Measurements from ENCODE around the gene SPATA20.

Gene SPATA20

GRCh38 chr17:50547035-50547735 is at the start of gene SPATA20:
TSS of gene SPATA20 (plus strand) at chr17:50547174. CDS start at chr17:50547209, 35 bp downstream.
- DNase-seq: peak; percentile 81

GRCh38 chr17:50498021-50498874 is 48.7 kb upstream of the SPATA20 start:
- DNase-seq: no peak

- no peak for DNase-seq
Observed at GRCh38 chr17:50499270-50499669, 47.7 kb upstream of the SPATA20 start.

GRCh38 chr17:50499721-50500120 is 47.3 kb upstream of the SPATA20 start:
- no peak for DNase-seq

DNA sequence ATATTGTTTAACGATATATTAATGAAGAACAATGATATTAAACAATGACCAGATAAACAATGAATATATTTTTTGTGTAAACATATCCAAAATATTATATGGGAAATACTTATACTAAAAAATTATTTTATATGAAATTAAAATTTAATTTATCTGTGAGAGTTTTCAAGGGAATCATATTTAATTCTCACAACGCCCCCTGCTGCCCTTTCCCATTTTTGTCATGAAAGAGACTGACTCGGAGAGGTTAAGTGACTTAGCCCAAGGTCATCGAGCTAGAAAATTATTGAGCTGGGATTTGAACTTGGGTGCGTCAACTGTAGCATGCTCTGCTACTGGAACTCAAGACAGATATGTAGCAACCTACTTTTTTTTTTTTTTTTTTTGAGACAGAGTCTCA is 45.9 kb upstream of the SPATA20 start:
- DNase-seq: no peak

DNA sequence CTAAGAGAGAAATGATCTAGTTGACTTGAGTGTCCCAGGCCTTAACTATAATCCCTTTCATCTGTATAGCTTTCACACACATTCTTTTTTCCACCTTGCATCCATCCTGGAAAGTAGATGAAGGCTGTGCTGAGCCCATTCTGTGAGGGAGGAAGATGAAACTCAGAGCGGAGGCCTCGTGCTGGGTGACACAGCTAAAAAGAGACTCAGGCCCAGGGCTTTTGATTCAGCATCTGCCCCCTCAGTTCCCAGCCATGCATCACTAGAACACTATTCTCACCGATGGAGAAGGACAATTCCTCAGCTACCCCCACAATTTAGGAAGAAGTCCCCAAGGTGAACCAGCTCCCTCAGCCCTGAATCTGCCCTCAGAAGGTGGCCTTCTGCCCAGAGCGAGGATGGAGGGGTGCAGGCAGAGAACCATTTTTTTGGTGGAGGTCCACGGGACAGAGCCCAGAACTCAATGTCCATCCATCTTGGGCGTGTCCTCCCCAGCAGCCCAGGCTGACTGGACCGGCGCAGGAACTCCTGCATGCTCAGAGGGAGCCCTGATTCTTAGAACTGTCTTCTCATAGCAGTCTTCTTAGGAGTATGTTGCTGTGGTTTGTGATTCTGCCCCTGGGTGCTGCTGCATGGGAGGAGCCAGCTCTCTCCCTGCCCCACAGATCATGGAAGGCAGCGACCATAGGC is 44.5 kb upstream of the SPATA20 start:
- no peak for DNase-seq

DNA sequence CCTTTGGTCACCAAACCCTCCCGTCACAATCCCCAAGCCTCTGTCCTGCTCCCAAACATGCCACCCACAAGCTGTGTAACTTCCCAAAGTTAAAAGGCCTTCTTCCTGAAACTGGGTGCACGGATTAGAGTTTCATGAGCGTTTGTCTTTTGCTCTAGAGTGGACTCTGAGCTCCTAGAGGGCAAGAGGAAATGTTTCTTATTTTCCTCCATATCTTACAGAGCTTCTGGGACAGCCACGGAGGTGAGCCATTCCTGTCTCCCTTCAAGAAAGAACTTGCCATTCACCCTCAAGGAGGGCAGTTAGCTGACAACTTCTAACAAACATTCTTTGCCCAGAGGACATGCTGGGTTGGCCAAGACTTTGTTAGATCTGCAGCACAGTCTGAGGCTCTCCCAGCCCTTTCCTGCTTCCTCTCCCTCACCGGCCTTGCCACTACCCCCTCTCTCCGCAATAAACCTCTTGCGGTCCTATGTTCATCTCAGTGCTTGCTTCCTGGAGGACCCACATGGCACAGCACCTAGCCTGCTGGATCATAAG is 41.3 kb upstream of the SPATA20 start:
- DNase-seq: no peak

DNA sequence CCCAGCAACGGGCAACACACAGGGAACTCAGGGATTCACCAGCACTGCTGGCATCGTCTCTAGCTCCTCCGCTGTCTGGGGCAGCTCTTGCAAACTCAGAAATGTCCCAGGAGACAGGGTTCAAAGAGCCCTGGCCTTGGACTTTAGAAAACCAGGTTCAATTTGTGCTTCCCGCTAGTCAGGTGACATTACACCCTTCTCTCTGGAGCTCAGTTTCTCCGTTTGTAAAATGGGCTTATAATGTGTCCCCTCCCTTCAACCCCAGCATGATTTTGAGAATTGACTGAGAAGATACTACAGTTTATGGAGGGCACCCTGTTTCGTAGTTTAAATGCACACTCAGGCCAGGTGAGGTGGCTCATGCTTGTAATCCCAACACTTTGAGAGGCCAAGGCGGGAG is 40.7 kb upstream of the SPATA20 start:
- no peak for DNase-seq

- peak; percentile 89 for DNase-seq
Observed at GRCh38 chr17:50507871-50508572, 39.0 kb upstream of the SPATA20 start, which contains the start of gene MYCBPAP. TSS of gene MYCBPAP (plus strand) at chr17:50508439. CDS start at chr17:50508675, 236 bp downstream.

DNA sequence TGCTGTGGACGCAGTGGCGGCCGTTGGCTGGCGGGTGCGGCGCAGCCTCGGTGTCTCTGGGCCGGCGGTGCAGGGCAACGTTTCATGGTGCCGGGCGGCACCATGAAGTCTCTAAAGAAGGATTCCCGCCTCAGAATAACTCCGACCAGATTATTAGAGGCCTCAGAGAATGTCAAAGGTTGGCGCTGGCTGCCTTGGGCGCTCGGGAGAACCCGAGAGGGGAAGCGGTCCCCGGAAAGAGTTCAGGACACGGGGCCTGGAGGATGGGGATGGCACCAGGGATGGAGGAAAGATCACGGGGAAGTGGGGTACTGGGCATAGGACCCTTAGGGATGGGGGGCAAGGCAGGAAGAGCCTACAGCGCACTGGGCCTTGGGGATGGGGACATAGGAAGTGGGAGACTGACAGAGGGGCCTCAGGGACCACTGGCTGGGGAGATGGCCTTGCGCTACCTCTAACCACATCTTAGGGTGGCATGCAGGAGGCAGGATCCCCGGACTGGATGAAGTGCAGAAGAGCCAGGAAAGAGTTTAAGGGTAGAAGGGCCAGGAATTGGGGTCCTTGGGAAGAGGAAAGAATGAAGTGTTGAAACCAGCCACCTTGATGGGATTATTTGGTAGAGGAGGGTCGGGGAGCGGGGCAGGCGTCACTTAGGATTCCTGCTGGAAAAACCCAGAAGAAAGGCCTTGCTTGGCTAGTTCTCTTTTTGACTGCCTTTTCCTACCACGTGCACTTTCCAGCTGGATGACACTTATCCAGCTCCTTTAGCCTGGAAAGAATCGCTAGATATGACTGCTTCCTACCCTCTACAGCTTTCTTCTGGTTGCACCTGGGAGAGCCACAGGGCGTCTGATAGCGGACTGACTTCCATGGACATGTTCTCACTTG is 38.2 kb upstream of the SPATA20 start:
- DNase-seq: no peak

DNA sequence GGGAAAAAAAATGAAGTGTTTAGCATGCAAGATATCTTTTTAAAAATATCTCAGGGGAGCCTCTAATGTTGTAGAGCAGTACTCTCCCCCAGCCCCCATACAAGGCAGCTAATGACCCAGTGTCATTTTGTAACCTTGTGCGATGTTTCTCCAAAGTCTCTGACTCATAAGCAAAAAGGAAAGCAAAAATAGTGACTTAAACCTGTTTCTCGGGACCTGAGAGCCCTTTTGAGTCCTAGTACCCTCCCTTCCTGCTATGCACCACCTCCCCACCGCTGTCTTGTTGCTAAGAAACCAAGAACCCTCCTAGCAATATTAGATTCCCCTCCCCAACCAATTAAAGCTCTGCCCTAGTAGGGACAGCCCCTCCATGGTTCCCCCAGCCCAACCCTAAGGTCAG is 35.9 kb upstream of the SPATA20 start:
- DNase-seq: peak; percentile 47

DNA sequence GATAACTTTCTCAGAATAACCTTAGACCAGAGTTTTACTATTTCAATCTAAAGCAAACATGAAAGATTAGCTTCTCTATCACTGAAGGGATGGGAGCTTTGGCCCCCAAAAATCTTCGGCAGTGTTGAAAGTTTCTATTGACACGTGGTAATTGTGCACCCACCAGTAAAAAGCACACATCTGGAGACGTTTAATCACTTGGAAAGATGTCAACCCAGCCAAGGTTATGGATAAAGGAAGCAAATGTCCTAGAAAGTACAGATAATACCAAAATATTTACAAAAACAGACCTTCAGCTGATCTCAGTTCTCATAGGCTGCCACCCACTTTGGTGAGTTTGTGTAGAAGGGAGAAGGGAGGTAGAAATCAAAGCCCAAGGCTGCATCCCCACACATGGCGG is 33.5 kb upstream of the SPATA20 start:
- DNase-seq: no peak

GRCh38 chr17:50514388-50514787 is 32.6 kb upstream of the SPATA20 start:
- DNase-seq: no peak

GRCh38 chr17:50514936-50515702 is 31.9 kb upstream of the SPATA20 start:
- DNase-seq: no peak

- DNase-seq: no peak
Observed at GRCh38 chr17:50517011-50517410, 30.0 kb upstream of the SPATA20 start.

- no peak for DNase-seq
Observed at GRCh38 chr17:50517504-50518383, 29.2 kb upstream of the SPATA20 start.

DNA sequence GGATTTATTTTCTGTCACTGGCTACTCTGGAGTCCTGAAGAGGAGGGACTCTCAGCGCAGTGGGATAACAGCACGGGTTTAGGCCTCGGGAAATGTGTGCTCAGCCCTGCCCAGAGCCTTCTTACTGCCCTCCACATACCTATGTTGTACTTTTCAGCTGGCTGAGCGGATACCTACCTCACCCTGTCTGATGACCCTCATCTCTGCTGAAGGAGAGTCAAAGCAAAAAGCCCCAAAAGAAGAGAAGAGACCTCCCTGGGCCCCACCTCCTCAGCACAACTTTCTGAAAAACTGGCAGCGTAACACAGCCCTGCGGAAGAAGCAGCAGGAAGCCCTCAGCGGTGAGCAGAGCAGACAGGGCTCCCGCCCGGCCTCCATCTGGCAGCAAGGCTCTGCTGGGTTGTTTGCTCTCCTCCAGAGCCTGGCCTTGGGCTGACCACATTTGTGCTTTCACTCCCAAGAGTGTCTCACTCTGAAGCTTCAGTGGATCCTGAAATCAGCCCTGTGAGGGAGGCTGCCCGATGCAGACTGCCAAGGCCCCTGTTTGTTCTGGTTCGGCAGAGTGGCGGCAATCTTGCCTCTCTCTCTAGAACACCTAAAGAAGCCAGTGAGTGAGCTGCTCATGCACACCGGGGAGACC is 28.5 kb upstream of the SPATA20 start:
- no peak for DNase-seq

DNA sequence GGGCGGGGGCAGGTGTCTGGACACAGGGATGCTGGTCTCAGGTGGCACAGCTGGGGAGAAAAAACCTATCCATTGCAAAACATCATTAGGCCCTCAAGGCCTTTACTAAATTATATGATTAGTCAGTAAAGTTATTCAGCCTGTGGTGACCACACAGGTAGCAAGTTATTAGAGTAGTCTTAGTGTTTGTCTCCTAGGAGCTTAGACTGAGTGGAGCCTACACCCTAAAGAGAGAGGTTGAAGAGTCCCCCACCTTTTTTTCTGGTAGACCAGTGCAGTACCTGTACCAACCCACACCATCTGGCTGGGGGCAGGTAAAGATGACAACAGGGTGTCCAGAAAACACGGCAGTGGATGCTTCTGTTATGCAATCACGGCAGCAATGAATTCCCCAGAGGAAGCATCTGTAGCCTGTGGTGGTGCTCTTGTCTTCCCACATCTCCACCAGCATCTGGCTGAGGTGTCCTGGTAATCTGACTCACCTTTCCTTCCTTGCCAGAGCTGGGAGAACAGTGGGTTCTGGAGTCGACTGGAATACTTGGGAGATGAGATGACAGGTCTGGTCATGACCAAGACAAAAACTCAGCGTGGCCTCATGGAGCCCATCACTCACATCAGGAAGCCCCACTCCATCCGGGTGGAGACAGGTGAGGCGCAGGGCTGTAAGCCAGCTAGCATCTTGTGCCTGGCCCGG is 27.7 kb upstream of the SPATA20 start:
- no peak for DNase-seq

GRCh38 chr17:50520483-50520882 is 26.5 kb upstream of the SPATA20 start:
- DNase-seq: no peak
